Panc1 (cell line): ENCODE measurements around the gene NAA16.
A peak's percentile ranks its signal among the peaks of the same experiment; 100 is the strongest.

ENCODE experiments used
- POLR2AphosphoS5 ChIP-seq: IDR thresholded peaks from 2 replicates; pipeline ENCODE4 v1.6.1; 2012; ENCODE audit warnings: mild to moderate bottlenecking, low read depth, low read length, moderate library complexity
- SIN3A ChIP-seq: IDR thresholded peaks from 2 replicates; pipeline ENCODE4 v1.6.1; 2012; ENCODE audit warnings: low read depth, mild to moderate bottlenecking, low read length, moderate library complexity, borderline replicate concordance; ENCODE audit not compliant: insufficient read depth
- TCF7L2 ChIP-seq: IDR thresholded peaks from 2 replicates; pipeline ENCODE4 v1.6.1; 2011; ENCODE audit warnings: mild to moderate bottlenecking, low read depth, low read length, inconsistent platforms
- TF ChIP-seq, protein P1 (sequence below): fragments of 450-650 bp; IDR thresholded peaks from 2 replicates; pipeline ENCODE4 v1.5.1; 2017; ENCODE audit warnings: mild to moderate bottlenecking
- TF ChIP-seq, protein P2 (sequence below), 2 experiments: IDR thresholded peaks; 2 replicates each; pipeline ENCODE4 v1.6.1; 2011 to 2012; ENCODE audit warnings: low read depth in 2 of 2, control low read depth in 1 of 2, low read length in 1 of 2, mild to moderate bottlenecking in 1 of 2, moderate library complexity in 1 of 2; ENCODE audit not compliant: insufficient read depth in 1 of 2

DNA sequence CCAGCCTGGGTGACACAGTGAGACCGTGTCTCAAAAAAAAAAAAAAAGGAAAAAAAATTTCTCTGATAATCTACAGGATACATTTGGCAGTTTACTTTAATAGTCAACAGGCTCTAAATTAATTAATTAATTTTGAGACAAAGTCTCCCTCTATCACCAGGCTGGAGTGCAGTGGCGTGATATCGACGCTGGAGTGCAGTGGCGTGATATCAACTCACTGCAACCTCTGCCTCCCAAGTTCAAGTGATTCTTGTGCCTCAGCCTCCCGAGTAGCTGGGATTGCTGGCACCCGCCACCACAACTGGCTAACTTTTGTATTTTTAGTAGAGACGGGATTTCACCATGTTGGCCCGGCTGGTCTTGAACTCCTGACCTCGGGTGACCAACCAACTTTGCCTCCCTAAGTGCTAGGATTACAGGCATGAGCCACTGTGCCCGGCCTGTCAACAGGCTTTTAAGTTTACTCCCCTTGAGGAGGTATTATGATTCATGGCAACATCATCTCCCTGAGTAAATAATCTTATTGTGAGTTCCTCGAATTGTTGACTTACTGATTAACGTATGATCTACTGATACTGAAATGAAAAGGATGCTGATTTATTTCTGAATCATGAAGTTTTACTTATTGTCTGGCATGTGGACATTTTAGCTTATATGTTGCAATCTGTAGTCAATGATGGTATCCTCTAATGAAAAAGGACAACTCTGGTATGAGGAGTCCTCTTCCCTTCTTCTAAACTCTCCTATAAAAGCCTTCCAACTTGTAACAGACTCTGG lies 26.4 kb upstream of the NAA16 start:
- TF ChIP-seq, protein P1, sequence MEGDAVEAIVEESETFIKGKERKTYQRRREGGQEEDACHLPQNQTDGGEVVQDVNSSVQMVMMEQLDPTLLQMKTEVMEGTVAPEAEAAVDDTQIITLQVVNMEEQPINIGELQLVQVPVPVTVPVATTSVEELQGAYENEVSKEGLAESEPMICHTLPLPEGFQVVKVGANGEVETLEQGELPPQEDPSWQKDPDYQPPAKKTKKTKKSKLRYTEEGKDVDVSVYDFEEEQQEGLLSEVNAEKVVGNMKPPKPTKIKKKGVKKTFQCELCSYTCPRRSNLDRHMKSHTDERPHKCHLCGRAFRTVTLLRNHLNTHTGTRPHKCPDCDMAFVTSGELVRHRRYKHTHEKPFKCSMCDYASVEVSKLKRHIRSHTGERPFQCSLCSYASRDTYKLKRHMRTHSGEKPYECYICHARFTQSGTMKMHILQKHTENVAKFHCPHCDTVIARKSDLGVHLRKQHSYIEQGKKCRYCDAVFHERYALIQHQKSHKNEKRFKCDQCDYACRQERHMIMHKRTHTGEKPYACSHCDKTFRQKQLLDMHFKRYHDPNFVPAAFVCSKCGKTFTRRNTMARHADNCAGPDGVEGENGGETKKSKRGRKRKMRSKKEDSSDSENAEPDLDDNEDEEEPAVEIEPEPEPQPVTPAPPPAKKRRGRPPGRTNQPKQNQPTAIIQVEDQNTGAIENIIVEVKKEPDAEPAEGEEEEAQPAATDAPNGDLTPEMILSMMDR = peak; percentile 39
- no peak for TF ChIP-seq SIN3A
- TF ChIP-seq POLR2AphosphoS5 = peak; percentile 42; the same call in 1 of the 2 replicates
- TF ChIP-seq, protein P2, sequence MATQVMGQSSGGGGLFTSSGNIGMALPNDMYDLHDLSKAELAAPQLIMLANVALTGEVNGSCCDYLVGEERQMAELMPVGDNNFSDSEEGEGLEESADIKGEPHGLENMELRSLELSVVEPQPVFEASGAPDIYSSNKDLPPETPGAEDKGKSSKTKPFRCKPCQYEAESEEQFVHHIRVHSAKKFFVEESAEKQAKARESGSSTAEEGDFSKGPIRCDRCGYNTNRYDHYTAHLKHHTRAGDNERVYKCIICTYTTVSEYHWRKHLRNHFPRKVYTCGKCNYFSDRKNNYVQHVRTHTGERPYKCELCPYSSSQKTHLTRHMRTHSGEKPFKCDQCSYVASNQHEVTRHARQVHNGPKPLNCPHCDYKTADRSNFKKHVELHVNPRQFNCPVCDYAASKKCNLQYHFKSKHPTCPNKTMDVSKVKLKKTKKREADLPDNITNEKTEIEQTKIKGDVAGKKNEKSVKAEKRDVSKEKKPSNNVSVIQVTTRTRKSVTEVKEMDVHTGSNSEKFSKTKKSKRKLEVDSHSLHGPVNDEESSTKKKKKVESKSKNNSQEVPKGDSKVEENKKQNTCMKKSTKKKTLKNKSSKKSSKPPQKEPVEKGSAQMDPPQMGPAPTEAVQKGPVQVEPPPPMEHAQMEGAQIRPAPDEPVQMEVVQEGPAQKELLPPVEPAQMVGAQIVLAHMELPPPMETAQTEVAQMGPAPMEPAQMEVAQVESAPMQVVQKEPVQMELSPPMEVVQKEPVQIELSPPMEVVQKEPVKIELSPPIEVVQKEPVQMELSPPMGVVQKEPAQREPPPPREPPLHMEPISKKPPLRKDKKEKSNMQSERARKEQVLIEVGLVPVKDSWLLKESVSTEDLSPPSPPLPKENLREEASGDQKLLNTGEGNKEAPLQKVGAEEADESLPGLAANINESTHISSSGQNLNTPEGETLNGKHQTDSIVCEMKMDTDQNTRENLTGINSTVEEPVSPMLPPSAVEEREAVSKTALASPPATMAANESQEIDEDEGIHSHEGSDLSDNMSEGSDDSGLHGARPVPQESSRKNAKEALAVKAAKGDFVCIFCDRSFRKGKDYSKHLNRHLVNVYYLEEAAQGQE (IDR thresholded peaks at IDR 0.05; ENCODE audit: insufficient read depth in 1 of 2, low read depth in 2 of 2, low read length in 1 of 2) = no peak
- peak; percentile 77; the same call in 1 of the 2 replicates for TF ChIP-seq TCF7L2
